Suprapubic skin (tissue), 4 donors: ENCODE results near the gene PLS1.

ENCODE experiments used
- EP300 ChIP-seq: sonication (generic); formaldehyde crosslinking; IDR thresholded peaks from one replicate; pipeline ENCODE4 v1.6.1; 2017; ENCODE audit warnings: antibody characterized with exemption
- POLR2AphosphoS5 ChIP-seq, 3 donors: sonication (generic); formaldehyde crosslinking; IDR thresholded peaks; one replicate each; pipeline ENCODE4 v1.6.1; 2017; ENCODE audit warnings: antibody characterized with exemption in 3 of 3
- TF ChIP-seq, protein P1 (sequence below), 2 donors: fragments of 200-600 bp in 1 of 2; fragments of 450-650 bp in 1 of 2; sonication (generic) in 1 of 2; IDR thresholded peaks; one replicate each; pipeline ENCODE4 v1.5.1; 2016 to 2019; ENCODE audit warnings: antibody characterized with exemption in 2 of 2, mild to moderate bottlenecking in 1 of 2, moderate library complexity in 1 of 2

DNA sequence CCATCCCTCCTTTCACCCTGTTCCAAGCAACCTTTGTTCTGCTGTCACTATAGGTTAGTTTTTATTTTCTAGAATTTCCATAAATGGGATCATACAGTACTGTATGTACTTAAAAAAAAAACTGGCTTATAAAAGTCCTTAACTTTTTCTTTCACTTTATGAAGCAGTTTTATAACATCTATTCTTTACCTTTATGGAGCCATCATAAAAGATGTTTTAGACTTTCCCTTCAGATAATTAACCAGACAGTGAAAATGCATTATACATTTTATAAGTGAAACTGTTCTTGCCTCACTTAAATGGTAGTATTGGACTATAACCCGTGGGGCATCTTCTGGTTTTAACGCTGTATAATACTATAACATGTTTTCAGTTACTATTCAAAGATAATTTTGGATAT lies 26.2 kb downstream of the PLS1 start:
- TF ChIP-seq, protein P1, sequence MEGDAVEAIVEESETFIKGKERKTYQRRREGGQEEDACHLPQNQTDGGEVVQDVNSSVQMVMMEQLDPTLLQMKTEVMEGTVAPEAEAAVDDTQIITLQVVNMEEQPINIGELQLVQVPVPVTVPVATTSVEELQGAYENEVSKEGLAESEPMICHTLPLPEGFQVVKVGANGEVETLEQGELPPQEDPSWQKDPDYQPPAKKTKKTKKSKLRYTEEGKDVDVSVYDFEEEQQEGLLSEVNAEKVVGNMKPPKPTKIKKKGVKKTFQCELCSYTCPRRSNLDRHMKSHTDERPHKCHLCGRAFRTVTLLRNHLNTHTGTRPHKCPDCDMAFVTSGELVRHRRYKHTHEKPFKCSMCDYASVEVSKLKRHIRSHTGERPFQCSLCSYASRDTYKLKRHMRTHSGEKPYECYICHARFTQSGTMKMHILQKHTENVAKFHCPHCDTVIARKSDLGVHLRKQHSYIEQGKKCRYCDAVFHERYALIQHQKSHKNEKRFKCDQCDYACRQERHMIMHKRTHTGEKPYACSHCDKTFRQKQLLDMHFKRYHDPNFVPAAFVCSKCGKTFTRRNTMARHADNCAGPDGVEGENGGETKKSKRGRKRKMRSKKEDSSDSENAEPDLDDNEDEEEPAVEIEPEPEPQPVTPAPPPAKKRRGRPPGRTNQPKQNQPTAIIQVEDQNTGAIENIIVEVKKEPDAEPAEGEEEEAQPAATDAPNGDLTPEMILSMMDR (IDR thresholded peaks at IDR 0.05), result no peak
- TF ChIP-seq EP300 (no peak), POLR2AphosphoS5 (IDR thresholded peaks at IDR 0.05) (no peak)
